CD4-positive, alpha-beta T cell treated with Interleukin-15 for 4 hours (primary cell): Measurements from ENCODE around the gene SYCP2.

Source experiments
- DNase-seq: peaks from one replicate; pipeline ENCODE4 v3.0.0-alpha.2; 2020; ENCODE audit warnings: low spot score

Gene SYCP2

DNA sequence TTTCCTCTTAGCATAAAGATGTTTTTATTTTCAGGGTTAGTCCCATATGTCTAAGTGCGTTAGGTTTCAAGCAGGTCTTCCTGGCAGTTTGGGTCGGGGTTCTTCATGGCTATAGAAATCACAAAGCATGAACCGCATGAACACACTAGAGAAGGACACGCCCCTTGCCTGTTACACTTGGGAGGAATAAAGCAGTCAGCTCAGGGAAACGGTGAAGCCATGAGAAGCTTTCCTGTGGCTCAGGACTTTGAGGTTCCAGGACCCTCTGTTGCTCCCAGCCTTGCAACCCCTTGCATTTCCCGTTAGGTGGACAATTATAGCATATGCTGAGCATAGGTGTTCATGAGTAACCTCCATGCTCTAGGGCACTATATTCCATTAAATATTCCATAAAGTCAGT, 96.7 kb downstream of the SYCP2 start:
- no peak for DNase-seq

DNA sequence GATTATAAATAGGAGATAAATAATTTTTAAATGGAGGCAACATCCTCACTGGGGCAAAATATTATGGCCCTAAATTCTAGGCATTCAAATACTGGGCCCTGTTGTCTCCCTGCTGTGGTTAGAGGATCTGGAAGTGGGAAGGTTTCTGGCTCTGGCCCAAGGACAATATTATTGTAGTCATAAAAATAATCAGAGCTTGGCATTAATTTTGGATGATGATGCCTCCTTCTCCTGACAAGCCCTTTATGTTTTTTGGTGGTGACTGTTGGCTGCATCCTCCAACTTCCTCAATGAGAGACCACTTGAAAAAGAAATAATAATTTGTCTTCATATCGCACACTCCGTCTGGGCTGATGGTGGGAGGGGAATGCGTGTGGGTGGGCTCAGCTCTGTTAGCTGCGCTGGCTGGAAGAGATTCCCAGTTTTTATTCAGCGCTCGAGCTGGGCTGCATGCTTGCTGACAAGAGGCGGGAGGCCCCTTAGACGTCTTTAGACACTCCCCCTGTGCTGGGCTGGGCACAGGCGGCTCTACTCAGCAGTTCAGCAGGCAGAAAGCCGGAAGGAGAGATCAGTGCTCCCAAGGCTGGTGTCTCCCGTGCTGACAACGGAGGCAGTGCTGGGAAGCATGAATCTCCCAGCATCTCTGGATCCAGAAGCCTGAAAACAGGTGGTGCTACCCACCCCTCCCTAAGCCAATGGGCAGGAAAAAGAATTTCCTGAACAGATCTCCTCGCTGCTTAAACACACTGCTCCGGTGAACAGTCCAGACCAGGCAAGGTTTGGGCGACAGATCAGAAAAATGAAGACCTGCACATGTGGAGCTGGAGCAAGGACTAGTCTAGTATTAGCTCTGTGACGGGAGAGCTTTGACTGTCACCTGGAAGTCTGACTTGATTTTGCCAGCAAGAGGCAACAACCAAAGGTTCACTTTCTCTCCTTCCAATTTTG, 97.7 kb downstream of the SYCP2 start:
- DNase-seq, result no peak

DNA sequence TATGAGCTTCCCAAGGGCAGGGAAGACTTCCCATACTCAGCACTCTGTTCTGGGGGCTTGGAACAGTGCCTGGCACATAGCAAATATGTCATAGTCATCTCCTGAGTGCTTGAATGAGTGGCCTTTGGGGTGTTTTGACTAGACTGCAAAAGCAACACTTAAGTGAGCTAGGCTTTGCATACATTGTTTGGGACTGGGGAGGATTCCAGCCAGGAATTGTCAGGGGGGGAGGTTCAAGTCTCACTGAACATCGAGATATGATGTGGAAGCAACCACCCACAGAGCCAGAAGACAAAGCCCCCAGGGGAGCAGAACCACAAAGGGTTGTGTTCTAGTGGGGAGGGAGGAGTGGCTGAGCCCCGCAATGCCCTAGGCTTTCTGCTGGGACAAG, 98.4 kb downstream of the SYCP2 start:
- no peak for DNase-seq

DNA sequence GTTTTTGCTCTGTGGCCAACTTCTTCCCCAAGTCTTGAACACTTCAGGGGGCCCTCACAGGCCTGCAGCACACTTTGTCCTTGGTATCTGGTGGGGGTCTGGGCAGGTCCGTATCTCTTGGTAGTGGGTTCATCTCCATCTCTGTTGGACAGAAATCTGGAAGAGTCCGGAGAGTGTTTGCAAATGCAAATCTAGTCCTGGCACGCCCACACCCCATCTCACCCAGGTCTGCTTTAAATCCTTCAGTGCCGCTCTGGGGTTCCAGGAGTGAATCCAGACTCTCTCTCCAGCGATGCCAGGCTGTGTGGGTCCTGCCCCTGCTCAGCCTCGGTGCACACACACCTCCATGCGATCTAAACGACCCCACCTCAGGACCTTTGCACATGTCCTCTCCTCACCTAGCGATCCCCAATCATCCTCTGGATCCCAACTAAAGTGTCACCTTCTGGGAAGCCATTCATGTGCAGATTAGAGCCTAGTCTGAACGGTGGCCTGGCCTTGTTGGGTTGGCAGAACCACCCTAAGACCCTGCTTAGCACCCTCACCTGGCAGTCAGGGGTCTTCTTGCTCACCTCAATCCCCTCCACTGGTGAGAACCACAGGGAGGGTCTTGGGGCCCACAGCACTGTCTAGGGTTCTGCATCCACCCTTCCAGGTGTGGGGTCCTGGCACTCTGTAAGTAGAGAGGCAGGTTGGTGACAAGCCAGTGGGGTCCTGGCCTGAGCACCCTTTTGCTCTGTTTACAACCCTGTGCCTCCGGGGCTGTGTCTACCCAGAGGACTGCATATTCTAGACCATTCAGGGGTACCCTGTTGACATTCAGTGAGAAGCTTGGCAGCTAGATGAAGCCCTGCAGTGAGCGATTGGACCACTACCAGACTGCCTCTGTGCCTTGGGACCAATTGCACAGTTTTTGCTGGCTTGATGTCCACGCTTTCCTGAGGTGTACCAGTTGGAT, 100.8 kb downstream of the SYCP2 start:
- no peak for DNase-seq

DNA sequence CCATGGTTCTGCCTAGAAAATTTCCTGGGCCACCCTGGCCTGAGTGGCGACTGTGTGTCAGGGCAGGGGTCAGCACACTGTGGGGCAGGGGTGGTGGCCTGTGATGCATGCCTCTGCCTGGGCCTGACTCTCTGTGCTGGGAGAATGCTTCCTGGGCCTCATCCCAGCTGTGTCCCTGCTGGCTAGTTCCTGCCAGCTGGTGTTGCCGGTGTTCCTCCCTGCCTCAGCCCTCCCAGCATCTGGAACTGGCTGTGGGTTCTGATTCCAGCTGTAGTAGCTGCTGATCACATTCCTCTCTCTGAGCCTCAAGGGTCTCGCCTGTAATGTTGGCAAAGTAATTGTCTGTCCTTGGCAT, 101.5 kb downstream of the SYCP2 start:
- DNase-seq, result no peak

DNA sequence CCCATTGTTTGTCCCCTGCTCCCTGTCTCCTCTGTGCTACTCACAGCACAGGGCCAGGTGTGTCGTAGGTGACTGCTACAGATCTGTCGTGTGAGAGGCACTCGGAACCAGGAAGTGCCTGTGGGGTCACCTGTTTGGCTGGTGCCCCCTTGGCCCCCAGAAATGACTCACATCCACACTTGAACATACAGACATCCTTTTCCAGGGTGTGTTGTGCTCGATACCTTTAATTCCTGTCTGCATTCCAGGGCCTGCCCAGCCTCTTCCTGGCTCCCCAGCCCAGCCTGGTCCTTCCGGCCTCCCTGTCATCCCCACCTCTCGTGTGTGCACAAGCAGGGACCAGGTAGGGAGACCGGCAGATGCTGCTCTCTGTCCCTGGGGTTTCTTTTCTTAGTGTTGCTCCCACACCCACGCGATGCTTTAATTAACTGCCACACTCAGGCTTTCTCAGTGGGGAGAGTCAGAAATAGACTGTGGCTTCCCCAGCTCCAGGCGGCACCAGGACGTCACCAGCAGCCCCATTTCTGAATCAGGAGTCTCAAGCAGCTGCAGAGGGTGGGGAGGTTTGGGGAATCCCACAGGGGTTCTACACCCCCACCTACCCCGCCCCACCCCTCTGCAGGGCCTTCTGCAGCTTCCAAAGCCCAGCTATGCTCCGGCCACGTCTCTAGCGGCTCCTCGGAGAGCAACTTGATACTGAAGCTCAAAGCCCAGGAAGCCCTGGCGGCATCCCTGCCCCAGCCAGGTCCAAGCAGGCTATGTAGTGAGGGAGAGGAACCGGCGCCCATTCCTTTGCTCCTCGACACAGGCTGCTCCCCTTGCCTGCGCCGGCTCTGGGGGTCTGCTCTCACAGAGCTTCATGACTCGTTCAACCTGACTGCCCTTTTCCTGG, 102.2 kb downstream of the SYCP2 start:
- no peak for DNase-seq

DNA sequence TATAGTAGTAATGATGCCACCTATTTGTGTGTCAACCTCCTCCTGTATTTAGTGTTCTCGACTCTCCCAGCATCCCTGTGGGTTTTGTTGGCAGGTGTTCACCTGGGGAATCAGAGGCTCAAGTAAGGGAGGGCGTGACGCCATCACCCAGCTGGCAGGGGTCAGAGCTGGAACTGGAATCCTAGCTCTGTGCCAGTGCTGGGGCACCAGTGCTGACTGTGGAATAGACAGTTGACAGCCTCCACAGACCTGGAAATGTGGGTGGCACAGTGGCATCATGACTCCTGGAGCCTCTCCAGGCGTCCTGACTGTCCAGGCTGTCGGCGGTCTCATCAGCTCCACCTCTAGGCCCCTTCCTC, 102.8 kb downstream of the SYCP2 start:
- no peak for DNase-seq

DNA sequence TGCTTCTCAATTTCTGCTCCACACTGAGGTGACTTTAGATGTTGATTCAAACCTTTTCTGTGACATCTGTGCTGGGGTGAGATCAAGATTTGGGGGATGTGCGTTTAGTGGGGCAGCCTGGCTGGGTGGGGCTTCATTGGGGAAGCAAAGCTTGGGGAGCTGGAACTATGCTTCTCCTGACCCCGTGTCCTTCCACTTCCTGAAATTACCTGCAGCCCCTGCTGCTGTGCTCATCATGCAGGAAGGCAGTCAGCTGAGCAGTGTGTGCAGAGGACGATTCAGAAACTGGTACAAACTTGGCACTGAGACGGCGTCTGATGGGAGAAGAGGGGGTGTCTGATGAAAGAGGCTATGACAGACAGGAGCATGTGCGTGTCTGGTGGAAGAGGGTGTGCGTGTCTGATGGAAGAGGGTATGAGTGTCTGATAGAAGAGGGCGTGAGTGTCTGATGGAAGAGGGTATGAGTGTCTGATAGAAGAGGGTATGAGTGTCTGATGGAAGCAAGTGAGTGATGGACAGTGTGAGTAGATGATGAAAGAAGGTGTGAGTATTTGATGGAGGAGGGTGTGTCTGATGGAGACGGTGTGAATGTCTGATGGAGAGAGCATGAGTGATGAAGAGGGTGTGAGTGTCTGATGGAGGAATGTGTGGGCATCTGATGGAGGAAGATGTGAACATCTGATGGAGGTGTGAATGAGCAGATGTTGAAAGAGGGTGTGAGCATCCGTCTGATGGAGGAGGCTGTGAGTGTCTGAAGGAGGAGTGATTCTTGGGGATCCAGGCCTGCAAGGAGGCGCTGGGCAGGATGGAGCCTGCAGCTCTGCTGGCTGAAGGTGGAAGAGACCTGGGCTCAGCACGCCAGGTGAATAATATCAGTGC, 103.4 kb downstream of the SYCP2 start:
- DNase-seq, result no peak

DNA sequence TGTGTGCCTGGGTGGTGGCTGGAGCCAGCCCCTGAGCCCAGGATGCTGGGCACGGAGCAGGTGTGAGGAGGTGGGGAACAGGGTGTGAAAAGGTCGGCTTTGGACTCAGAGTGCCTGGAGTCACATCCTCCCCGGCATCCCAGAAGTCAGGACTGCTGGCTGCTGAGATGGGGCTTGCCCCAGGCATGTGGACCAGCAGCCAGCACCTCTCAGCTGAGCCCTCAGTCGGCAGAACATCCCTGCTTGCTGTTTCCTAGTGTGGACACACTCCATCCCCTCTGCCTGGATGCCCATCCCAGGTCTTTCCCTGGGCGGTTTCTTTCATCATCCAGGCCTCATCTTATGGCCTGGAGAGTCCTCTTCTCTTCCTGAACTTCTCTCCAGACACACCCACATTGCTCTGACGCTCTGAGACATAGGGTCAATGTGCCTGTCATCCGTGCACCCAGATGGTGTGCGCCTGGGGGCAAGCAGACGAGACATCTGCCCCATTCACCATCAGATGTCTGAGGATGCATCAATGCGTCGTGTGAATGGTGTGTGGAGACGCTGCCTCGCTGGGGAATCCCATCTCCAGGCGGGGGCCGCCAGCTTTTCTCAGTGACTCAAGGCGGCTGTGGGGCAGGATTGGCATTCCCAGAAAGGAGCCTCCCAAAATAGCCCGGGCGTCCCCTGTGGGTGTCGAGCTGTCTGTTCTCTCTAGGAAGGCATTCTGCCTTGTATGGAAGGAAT, 104.2 kb downstream of the SYCP2 start:
- no peak for DNase-seq

DNA sequence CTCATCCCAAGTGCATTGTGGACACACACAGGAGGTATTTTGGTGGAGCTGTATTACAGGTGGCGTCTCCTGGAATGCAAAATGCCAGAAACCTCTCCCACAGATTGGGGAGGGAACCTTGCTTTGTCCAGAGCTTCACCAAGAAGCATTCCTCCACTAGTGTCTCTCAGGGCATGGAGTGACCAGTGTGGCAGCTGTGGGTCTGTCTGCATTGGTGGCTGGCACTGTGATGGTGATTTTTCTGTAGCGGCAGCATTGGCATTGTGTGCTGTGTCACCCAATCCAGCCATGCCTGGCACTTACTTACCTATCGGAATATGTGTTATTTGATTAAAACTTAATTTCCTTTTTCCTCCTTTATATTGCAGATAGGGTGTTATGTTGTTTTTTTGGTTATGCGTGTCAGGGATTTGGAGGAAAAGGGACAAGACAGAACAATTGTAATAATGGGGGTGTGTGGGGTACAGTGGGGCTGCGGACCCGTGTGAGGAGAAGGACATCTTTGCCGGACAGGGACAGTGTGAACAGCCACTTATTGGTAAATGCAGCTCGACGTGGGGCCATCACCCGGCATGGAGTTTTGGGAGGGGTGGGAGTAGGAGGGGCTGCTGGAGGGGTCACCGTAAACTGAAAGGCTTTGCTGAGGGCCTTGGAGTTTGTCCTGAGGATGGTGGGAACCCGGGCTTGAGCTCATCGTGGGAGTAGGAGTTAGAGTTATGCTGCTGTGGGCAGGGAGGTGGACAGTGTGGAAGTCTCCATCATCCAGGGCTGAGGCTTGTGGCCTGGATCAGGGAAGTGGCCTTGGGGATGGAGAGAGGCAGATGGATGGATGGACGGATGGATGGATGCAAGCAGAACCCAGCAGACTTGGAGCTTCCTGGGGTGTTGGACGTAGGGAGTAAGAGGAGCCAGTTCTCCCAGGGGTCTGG, 105.0 kb downstream of the SYCP2 start:
- DNase-seq, result no peak

DNA sequence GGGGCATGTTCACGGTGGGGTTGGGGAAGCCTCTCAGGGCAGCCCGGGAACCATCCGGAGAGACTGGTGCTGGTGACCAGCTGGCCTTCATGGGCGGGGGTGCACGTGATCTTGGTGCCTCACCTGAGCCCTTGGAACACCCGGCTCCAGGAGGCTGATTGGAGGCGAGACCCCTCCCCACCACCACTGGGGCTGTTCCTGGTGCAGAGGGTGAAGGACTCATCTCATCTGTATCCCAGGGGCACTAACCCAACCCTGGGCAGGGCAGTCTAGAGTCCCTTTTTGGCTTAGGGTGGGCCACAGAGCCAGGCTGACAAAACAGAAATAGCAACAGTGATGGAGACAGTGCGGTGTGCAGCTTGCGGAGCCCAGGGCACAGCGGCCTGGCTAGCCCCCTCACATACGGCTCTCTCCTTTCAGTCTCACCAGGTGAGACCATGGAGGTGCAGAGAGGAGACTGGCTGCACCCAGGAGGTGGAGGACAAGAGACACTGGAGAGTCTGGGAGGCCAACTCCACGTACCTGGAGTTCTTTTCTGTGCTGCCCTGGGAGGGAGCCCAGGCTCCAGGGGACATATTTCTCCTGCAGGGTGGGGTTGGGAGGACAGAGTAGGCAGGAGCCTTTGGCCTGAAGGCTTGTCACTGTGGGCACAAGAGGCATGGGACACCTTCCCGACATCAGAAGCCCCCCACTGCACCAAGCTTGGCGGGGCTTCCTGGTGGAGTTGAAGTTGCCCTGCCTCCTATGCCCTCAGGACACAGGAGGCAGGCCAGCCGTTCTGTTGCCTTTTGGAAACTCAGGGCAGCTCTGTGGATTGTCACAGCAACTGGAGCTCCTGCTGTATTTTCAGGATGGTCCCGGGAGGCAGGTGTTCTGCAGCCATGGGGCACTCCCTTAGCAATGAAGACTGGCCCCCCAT, 106.0 kb downstream of the SYCP2 start:
- DNase-seq, result no peak

DNA sequence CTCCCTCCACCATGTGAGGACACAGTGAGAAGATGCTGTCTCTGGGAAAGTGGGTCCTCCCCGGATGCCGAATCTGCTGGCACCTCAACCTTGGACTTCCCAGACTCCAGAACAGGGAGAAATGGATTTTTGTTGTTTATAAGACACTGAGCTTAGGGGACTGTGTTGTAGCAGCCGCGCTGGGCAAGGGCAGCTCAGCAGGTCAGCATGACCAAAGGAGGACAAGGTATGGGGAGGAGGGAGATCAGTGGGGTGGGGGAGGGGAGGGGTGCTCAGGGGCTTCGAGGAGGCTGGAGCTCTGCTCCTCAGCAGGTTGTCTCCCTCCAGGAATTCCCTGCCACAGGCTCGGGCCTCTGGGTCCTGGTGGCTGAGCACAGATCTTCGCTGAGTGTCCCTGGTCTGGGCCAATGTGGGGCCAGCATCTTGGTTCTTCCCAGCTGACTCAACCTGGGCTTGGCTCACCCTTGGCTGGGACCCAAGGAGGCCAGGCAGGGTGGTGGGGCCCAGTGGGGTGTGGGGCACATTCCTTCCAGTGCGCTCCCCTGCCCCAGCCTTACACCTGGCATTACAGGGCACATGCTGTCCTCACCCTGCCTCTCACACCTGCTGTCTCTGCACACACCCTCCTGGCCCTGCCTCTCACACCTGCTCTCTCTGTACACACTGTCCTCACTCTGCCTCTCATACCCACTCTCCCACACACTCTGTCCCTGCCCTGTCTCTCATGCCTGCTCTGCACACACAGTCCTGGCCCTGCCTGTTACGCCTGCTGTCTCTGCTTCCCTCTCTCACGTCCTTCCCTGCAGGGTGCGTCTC, 107.3 kb downstream of the SYCP2 start:
- no peak for DNase-seq

DNA sequence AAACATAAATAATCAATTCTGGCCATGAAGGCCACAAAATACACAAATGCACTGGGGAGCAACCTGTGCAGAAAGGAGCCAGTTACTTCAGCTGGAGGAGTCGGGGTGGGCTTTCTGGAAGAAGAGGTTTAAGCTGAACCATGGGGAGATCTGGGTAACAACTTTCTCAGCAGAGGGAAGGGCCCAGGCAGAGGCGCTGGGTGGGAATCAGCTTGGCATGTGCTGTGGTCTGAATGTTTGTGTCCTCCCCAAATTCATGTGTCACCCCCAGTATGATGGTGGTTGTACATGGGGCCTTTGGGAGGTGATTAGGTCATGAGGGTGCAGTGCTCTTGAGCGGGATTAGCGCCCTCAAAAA, 107.9 kb downstream of the SYCP2 start:
- no peak for DNase-seq

DNA sequence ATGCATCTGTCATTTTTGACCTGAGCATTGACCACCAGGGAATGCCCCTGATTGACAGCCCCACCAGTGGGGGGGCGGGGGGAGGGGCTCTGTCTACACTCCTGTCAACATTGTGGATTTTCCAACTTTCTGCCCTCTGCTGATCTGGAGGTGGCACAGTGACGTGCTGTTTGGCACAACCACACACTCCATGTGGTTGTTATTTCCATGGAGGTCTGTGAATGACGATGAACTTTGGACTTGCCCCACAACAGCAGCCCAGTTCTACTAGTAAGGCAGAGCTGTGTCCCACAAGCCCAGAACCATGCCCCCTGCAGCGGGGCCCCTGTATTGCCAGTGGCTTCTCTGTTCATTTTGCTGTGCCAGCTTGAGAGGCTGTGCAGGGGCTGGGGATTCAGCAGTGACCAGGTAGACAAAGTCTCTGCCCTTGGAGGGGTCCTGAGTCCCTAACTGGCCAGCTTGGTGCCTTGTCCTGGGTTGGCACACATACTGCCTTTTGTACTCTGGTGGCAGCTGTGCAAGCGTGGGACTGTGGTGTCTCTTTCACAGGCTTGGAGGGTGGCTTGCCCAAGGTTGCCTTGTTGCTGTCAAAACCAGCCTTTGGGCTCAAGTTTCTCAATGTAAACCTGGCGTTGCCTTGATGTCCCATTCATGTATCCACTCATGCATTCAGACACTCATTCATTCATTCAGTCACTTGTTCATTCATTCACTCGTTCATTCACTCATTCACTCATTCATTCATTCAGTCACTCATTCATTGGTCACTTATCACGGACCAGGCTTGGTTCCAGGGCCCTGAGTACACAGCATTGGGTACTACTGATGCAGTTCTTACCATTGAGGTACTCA, 108.5 kb downstream of the SYCP2 start:
- DNase-seq, result no peak

DNA sequence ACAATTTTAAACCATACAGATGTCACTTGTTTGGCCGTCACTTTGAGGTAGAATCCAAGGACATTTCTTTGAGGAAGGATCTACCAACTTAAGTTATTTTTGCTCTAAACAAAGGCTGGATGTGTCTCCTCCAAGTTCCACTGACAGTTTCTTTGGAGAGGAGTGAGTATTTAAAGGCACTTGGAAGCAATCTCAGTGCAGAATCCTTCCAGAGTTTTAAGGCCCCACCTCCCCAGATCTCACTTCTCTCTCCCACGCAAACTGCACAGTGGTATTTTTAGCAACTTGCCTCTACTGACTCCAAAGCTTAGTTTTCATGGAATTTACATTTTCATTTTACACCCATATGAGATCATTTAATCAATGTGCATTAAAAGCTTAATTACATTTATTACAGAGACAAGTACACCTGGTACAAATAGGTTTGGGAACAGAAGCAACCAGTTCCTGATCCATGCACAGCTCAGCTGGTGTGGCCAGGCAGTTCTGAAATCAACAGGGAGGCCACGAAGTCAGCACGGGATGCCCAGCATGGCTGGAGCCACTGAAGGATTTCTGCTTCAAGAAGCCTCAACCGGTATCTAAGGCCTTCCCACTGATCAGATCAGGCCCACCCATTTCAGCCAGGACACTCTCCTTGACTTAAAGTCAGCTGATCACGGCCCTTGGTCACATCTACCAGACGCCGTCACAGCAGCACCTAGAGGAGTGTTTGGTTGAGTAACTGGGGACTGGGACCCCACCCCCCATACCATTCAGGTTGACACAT, 109.8 kb downstream of the SYCP2 start:
- no peak for DNase-seq

DNA sequence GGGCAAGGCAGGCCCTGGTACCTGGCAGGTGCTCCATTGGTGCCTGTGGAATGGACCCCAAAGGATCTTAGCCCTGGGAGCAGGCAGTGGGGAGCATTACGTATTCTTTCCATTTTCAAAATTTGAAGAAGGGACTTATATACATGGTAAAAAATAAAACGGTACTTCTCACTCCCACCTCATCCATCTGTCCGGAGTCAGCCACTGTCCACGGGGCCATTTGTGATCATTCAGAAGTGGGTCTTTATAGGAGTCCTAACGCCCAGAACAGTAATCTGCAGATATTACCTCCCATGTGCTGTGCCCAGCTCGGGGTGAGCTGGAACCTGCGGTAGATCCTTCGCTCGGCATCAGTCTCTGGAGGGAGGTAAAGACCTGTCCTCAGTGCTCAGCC, 110.4 kb downstream of the SYCP2 start:
- no peak for DNase-seq
